WTC11 (cell line): Measurements from ENCODE around the gene CHID1.

Source experiments
- CTCF ChIP-seq: fragments of 200-600 bp; IDR thresholded peaks from 2 replicates; pipeline ENCODE4 v1.8.0; 2022; ENCODE audit warnings: antibody characterized with exemption
- FOXP4 ChIP-seq: sonication (generic); formaldehyde crosslinking; IDR thresholded peaks from 2 replicates; pipeline ENCODE4 v1.8.0; 2022; ENCODE audit warnings: mild to moderate bottlenecking, missing genetic modification reagents
- USF1 ChIP-seq: sonication (generic); formaldehyde crosslinking; IDR thresholded peaks from 2 replicates; pipeline ENCODE4 v1.8.0; 2022; ENCODE audit warnings: mild to moderate bottlenecking, missing genetic modification reagents
- ZNF263 ChIP-seq: sonication (generic); formaldehyde crosslinking; IDR thresholded peaks from 2 replicates; pipeline ENCODE4 v1.8.1; 2022; ENCODE audit warnings: low read depth, mild to moderate bottlenecking, moderate library complexity, missing genetic modification reagents

GRCh38 chr11:836700-837099, 73.9 kb downstream of the CHID1 start:
- TF ChIP-seq CTCF (no peak), USF1 (CRISPR knock-in tag) (no peak), FOXP4 (CRISPR knock-in tag) (no peak), ZNF263 (CRISPR knock-in tag) (no peak)
